Osteoblast (primary cell): ENCODE data around the gene OPRD1. TPM values are rescaled to one million over a fixed set of nuclear protein-coding genes. Genes with fewer than 3 reads are reported as not detected.

Experiments
- DNase-seq: peaks from one replicate; pipeline ENCODE4 v3.0.0; 2011; ENCODE audit warnings: low spot score, mixed read lengths; ENCODE audit not compliant: insufficient read length; ENCODE audit errors: missing footprints
- H2AFZ ChIP-seq: 2 replicates; pipeline ENCODE4 v1.6.0; 2011; ENCODE audit warnings: mild to moderate bottlenecking, low read length
- H3K27ac ChIP-seq: 2 replicates; pipeline ENCODE4 v1.5.1; 2011; ENCODE audit warnings: mild to moderate bottlenecking, low read depth, low read length, moderate library complexity
- H3K27me3 ChIP-seq: 2 replicates; pipeline ENCODE4 v1.6.0; 2012; ENCODE audit warnings: mild to moderate bottlenecking, control low read depth, inconsistent platforms, low read length, moderate library complexity; ENCODE audit not compliant: insufficient read depth
- H3K36me3 ChIP-seq: 2 replicates; pipeline ENCODE4 v1.5.1; 2011; ENCODE audit warnings: mild to moderate bottlenecking, low read length, control low read depth, moderate library complexity; ENCODE audit not compliant: insufficient read depth
- H3K4me1 ChIP-seq: 2 replicates; pipeline ENCODE4 v1.5.1; 2011; ENCODE audit warnings: mild to moderate bottlenecking, low read length, control low read depth, moderate library complexity; ENCODE audit not compliant: insufficient read depth
- H3K4me2 ChIP-seq: 2 replicates; pipeline ENCODE4 v1.6.0; 2011; ENCODE audit warnings: mild to moderate bottlenecking, low read length; ENCODE audit not compliant: insufficient read depth
- H3K4me3 ChIP-seq: fragments of 200-600 bp; sonication (generic); 3 replicates; pipeline ENCODE4 v1.5.1; 2012; ENCODE audit warnings: mild to moderate bottlenecking, low read length, inconsistent platforms; ENCODE audit not compliant: insufficient read depth
- H3K79me2 ChIP-seq: 2 replicates; pipeline ENCODE4 v1.6.0; 2012; ENCODE audit warnings: mild to moderate bottlenecking, low read length, control low read depth, inconsistent platforms; ENCODE audit not compliant: insufficient read depth
- H3K9me3 ChIP-seq: 2 replicates; pipeline ENCODE4 v1.5.1; 2011; ENCODE audit warnings: low read depth, low read length, control low read depth
- H4K20me1 ChIP-seq: 2 replicates; pipeline ENCODE4 v1.6.0; 2012; ENCODE audit warnings: mild to moderate bottlenecking, low read length, control low read depth; ENCODE audit not compliant: insufficient read depth
- total RNA-seq: library from RNA; depleted of rRNA; stranded (reverse); fragments of >200 nt; gene quantifications from 2 replicates; pipeline ENCODE4 v1.2.3, GENCODE V29; 2012
- TF ChIP-seq, protein P1 (sequence below): IDR thresholded peaks from 2 replicates; pipeline ENCODE4 v1.5.1; 2011; ENCODE audit warnings: mild to moderate bottlenecking, low read depth, low read length, moderate library complexity; ENCODE audit errors: extremely low read depth

OPRD1 gene
- total RNA-seq, 1 donor: not detected

DNA sequence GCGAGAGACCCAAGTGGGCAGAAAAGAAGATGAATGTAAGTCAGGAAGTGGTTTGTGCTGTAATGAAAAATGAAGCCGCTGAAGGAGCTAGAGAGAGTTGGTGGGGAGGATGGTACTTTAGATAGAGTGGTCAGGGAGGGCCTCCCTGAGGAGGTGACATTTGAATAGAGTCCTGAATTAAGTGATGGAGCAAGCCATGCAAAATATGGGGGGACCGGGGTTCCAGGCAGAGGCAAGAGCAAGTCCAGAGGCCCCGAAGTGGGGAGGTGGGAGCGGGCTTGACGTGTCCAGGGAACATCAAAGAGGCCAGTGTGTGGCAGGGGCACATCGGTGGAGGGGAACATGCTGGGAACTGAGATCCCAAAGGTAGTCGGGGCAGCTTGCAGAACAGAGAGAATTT, 43.1 kb downstream of the OPRD1 start:
- Histone ChIP-seq H3K27me3 (no peaks in the 10 kb centered on the region), H3K4me2 (no peak overlapping the region), H3K9me3 (no peaks in the 10 kb centered on the region), H3K4me1 (no peaks in the 10 kb centered on the region), H3K4me3 (no peak overlapping the region), H4K20me1 (no peaks in the 10 kb centered on the region), H3K79me2 (no peaks in the 10 kb centered on the region), H2AFZ (no peak overlapping the region), H3K27ac (no peak overlapping the region), H3K36me3 (no peaks in the 10 kb centered on the region)
- TF ChIP-seq, protein P1, sequence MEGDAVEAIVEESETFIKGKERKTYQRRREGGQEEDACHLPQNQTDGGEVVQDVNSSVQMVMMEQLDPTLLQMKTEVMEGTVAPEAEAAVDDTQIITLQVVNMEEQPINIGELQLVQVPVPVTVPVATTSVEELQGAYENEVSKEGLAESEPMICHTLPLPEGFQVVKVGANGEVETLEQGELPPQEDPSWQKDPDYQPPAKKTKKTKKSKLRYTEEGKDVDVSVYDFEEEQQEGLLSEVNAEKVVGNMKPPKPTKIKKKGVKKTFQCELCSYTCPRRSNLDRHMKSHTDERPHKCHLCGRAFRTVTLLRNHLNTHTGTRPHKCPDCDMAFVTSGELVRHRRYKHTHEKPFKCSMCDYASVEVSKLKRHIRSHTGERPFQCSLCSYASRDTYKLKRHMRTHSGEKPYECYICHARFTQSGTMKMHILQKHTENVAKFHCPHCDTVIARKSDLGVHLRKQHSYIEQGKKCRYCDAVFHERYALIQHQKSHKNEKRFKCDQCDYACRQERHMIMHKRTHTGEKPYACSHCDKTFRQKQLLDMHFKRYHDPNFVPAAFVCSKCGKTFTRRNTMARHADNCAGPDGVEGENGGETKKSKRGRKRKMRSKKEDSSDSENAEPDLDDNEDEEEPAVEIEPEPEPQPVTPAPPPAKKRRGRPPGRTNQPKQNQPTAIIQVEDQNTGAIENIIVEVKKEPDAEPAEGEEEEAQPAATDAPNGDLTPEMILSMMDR: no peak
- DNase-seq: peak; percentile 59

DNA sequence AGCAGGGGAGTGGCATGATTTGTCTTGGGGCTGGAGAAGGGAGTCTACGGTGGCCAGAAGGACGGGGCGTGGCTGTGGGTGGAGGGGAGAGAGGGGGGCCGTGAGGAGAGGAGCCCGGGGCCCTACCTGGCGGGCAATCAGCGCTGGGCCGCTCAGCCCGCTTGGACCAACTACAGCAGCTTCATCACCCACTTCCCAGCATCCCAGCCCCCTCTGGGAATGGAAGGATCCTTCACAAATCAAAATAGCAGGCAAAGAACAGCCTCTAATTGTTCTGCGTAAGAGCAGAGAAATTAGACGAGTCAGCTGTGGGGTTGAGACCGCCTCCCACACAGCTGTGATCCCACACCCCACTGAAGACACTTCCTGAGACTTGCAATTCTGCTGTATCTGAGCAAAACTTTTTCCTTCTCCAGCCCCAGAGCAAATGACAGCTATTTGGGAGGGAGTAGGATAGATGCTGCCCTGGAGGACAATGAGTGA, 43.5 kb downstream of the OPRD1 start:
- Histone ChIP-seq H3K4me1 (peaks cover 3% of the 10 kb centered on the region), H3K36me3 (no peaks in the 10 kb centered on the region), H3K4me3 (no peak overlapping the region), H4K20me1 (no peaks in the 10 kb centered on the region), H2AFZ (no peak overlapping the region), H3K79me2 (no peaks in the 10 kb centered on the region), H3K27me3 (no peaks in the 10 kb centered on the region), H3K27ac (no peak overlapping the region), H3K4me2 (no peak overlapping the region), H3K9me3 (no peaks in the 10 kb centered on the region)
- TF ChIP-seq, protein P1: no peak
- DNase-seq: peak; percentile 64

DNA sequence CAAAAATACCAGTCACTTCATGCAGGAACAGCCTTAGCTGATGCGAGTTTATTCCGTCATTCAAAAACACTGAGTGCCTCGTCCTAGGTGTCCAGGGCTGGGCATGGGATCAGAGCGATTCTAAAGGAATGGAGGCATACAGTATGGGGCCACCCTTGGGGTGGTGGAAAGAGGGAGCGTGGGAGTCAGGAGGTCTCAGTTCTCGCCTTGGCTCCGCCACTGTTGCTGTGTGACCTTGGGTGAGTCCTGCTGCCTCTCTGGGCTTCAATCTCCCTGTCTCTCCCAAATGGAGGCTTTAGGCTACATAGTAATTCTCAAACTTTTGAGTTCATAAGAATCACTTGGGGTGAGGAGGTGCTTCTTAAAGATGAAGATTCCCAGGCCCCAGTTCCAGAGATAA, 44.0 kb downstream of the OPRD1 start:
- Histone ChIP-seq H3K4me1 (peaks cover 3% of the 10 kb centered on the region), H3K27ac (no peak overlapping the region), H3K4me2 (no peak overlapping the region), H2AFZ (no peak overlapping the region), H3K36me3 (no peaks in the 10 kb centered on the region), H3K27me3 (no peaks in the 10 kb centered on the region), H4K20me1 (no peaks in the 10 kb centered on the region), H3K9me3 (no peaks in the 10 kb centered on the region), H3K4me3 (no peak overlapping the region), H3K79me2 (no peaks in the 10 kb centered on the region)
- peak; percentile 66 for DNase-seq
- TF ChIP-seq, protein P1: no peak

DNA sequence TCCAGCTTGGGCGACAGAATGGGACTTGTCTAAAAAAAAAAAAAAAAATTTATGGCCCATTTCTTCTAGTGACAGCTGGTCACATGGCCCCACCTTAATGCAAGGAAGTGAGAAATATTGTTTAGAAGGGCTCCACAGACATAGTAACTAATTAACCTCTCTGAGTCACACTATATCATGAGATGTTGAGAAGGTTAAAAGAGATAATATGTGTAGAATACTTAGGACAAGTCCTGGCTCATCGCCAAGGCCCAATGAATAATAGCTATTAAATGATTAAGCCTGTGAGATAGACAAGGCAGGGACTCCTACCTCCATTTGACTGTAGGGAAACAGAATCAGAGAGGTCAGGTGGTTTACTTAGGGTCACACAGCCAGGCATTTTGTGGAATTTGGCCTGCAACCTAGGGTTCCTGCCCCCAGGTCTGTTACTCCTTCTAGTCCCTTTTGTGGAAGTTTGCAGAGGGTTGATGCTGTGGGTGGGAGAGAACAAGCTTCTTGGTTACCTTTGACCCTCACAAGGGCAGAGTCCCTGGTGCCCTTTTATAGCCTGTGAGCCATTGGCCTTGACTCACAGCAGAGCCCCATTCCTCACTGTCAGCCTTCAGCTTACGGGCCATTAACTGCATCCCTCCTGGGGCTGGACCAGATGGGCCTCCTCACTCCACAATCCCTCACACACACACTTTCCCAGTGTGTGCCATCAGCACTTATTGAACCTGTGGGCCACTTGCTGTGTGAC, 48.5 kb downstream of the OPRD1 start:
- Histone ChIP-seq H3K9me3 (no peaks in the 10 kb centered on the region), H3K4me2 (no peak overlapping the region), H4K20me1 (no peaks in the 10 kb centered on the region), H3K4me1 (peaks cover 3% of the 10 kb centered on the region), H2AFZ (no peak overlapping the region), H3K36me3 (no peaks in the 10 kb centered on the region), H3K27ac (no peak overlapping the region), H3K27me3 (peaks cover 4% of the 10 kb centered on the region), H3K79me2 (no peaks in the 10 kb centered on the region), H3K4me3 (no peak overlapping the region)
- TF ChIP-seq, protein P1: no peak
- peak; percentile 85 for DNase-seq
